ENCODE data around the gene IGSF22. TPM values are rescaled to one million over a fixed set of nuclear protein-coding genes. Genes with fewer than 3 reads are reported as not detected.

The IGSF22 gene
- total and polyA plus RNA-seq, 9 of the 15 experiments (the other 6 are each of a cell fraction or from before 2014, with no cell fraction given): not detected

- Histone ChIP-seq H3K36me3 (ENCODE audit: control insufficient read depth, insufficient read depth, low read length) (no peaks in the 10 kb centered on the region), H3K9me3 (replicated peaks; ENCODE audit: control insufficient read depth, insufficient read depth, low read depth, low read length) (no peaks in the 10 kb centered on the region), H3K9me1 (ENCODE audit: control insufficient read depth, insufficient read depth, low read length) (peaks cover 3% of the 10 kb centered on the region), H2AFZ (ENCODE audit: low read depth, low read length) (no peak overlapping the region), H3K4me3 (no peak overlapping the region), H4K20me1 (replicated peaks; ENCODE audit: control insufficient read depth, insufficient read depth, low read length) (peaks cover 4% of the 10 kb centered on the region; the same call in 1 of the 2 replicates), H3K27ac (ENCODE audit: extremely low read depth, low read depth, low read length) (no peak overlapping the region), H3K27me3 (ENCODE audit: control insufficient read depth in 2 of 2, insufficient read depth in 2 of 2, low read length in 2 of 2) (peaks cover 17 to 81% of the 10 kb centered on the region in 2 experiments), H3K4me2 (ENCODE audit: insufficient read depth, low read length) (no peak overlapping the region), H3K9ac (ENCODE audit: insufficient read depth in 1 of 2, low read depth in 2 of 2, low read length in 2 of 2) (no peak overlapping the region), H3K4me1 (replicated peaks in 1 of 2; ENCODE audit: control insufficient read depth in 2 of 2, insufficient read depth in 2 of 2, low read length in 2 of 2) (no peaks in the 10 kb centered on the region), H3K79me2 (ENCODE audit: control insufficient read depth, insufficient read depth, low read length) (no peaks in the 10 kb centered on the region)
- BruUV-seq (replicated peaks): no TSS peak
- intact Hi-C loops (cut with micrococcal nuclease): no loop called here
- no peak for DNase-seq (ENCODE audit: extremely low read depth in 1 of 4, low spot score in 3 of 4)
- 5% methylated on average over 26 of the region's 26 CpGs for WGBS (ENCODE audit: insufficient coverage, low coverage, missing lambda C conversion rate)
- CTCF ChIA-PET (ENCODE audit: low intra/inter-chr PET ratio): no interaction called here
- FAIRE-seq: no peak
- POLR2A ChIA-PET: interaction anchor here (0.6 to 1.8 kb wide), 2 partner anchors 9 to 15 kb away, joined by 3 to 5 read pairs; partner anchors contain the start of gene TMEM86A
- no peak for TF ChIP-seq ZKSCAN8 (CRISPR knock-in tag; IDR thresholded peaks at IDR 0.05)
- no peak for TF ChIP-seq ELF2 (CRISPR knock-in tag; IDR thresholded peaks at IDR 0.05)
- TF ChIP-seq PHF20 (IDR thresholded peaks at IDR 0.05; ENCODE audit: partially characterized antibody): no peak
- in situ Hi-C loops (cut with MboI): no loop called here
- ATAC-seq: no peak
Observed at GRCh38 chr11:18713646-18714442, 12.1 kb downstream of the IGSF22 start.

- no TSS peak for BruUV-seq (replicated peaks)
- H3K9ac ChIP-seq (ENCODE audit: insufficient read depth in 1 of 2, low read depth in 2 of 2, low read length in 2 of 2): no peak overlapping the region
- no peak overlapping the region for H3K27ac ChIP-seq (ENCODE audit: extremely low read depth, low read depth, low read length)
- in situ Hi-C loops (cut with MboI): no loop called here
- no peaks in the 10 kb centered on the region for H3K79me2 ChIP-seq (ENCODE audit: control insufficient read depth, insufficient read depth, low read length)
- intact Hi-C loops (cut with micrococcal nuclease): no loop called here
- DNase-seq (ENCODE audit: extremely low read depth in 1 of 4, low spot score in 3 of 4): no peak
- H4K20me1 ChIP-seq (replicated peaks; ENCODE audit: control insufficient read depth, insufficient read depth, low read length): no peaks in the 10 kb centered on the region
- peaks cover 4 to 6% of the 10 kb centered on the region in 2 experiments; a peak in 4 of 5 replicates for H3K4me1 ChIP-seq (replicated peaks in 1 of 2; ENCODE audit: control insufficient read depth in 2 of 2, insufficient read depth in 2 of 2, low read length in 2 of 2)
- no peaks in the 10 kb centered on the region for H3K36me3 ChIP-seq (ENCODE audit: control insufficient read depth, insufficient read depth, low read length)
- no peak for FAIRE-seq
- no peaks in the 10 kb centered on the region for H3K9me1 ChIP-seq (ENCODE audit: control insufficient read depth, insufficient read depth, low read length)
- POLR2A ChIA-PET: no interaction called here
- CTCF ChIA-PET (ENCODE audit: low intra/inter-chr PET ratio): no interaction called here
- peaks cover 30 to 83% of the 10 kb centered on the region in 2 experiments; a peak in 4 of 5 replicates for H3K27me3 ChIP-seq (ENCODE audit: control insufficient read depth in 2 of 2, insufficient read depth in 2 of 2, low read length in 2 of 2)
- no peak for ATAC-seq
- 0% methylated on average over 5 of the region's 5 CpGs for WGBS (ENCODE audit: insufficient coverage, low coverage, missing lambda C conversion rate)
- no peak overlapping the region for H2AFZ ChIP-seq (ENCODE audit: low read depth, low read length)
- H3K9me3 ChIP-seq (replicated peaks; ENCODE audit: control insufficient read depth, insufficient read depth, low read depth, low read length): no peaks in the 10 kb centered on the region
- no peak overlapping the region for H3K4me2 ChIP-seq (ENCODE audit: insufficient read depth, low read length)
- no peak overlapping the region for H3K4me3 ChIP-seq
- TF ChIP-seq SIX5 (IDR thresholded peaks at IDR 0.05; ENCODE audit: borderline replicate concordance in 1 of 2, insufficient read depth in 1 of 2, low read depth in 1 of 2, low read length in 2 of 2) (no peak), CGGBP1 (CRISPR knock-in tag; IDR thresholded peaks at IDR 0.05) (no peak), HCFC1 (IDR thresholded peaks at IDR 0.05; ENCODE audit: low read depth, low read length) (no peak), SNAPC5 (CRISPR knock-in tag; IDR thresholded peaks at IDR 0.05) (no peak), YBX1 (IDR thresholded peaks at IDR 0.05) (no peak), ZBTB17 (CRISPR knock-in tag; IDR thresholded peaks at IDR 0.05) (no peak), HSF4 (CRISPR knock-in tag; IDR thresholded peaks at IDR 0.05; ENCODE audit: borderline replicate concordance) (no peak), ZNF311 (CRISPR knock-in tag; IDR thresholded peaks at IDR 0.05) (no peak), SMARCC2 (IDR thresholded peaks at IDR 0.05; ENCODE audit: low read depth) (no peak)
- TF ChIP-seq, protein P1, sequence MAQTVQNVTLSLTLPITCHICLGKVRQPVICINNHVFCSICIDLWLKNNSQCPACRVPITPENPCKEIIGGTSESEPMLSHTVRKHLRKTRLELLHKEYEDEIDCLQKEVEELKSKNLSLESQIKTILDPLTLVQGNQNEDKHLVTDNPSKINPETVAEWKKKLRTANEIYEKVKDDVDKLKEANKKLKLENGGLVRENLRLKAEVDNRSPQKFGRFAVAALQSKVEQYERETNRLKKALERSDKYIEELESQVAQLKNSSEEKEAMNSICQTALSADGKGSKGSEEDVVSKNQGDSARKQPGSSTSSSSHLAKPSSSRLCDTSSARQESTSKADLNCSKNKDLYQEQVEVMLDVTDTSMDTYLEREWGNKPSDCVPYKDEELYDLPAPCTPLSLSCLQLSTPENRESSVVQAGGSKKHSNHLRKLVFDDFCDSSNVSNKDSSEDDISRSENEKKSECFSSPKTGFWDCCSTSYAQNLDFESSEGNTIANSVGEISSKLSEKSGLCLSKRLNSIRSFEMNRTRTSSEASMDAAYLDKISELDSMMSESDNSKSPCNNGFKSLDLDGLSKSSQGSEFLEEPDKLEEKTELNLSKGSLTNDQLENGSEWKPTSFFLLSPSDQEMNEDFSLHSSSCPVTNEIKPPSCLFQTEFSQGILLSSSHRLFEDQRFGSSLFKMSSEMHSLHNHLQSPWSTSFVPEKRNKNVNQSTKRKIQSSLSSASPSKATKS (CRISPR knock-in tag; IDR thresholded peaks at IDR 0.05): no peak
Observed at GRCh38 chr11:18710545-18710944, 15.4 kb downstream of the IGSF22 start.

Data from K562 (cell line).